Neural cell (in vitro differentiated cells): ENCODE results near the gene FKBP1B. TPM values are rescaled to one million over a fixed set of nuclear protein-coding genes. Genes with fewer than 3 reads are reported as not detected.
A peak's percentile ranks its signal among the peaks of the same experiment; 100 is the strongest.

ENCODE experiments used
- H2AFZ ChIP-seq: fragments of 200-600, 300-800 bp; sonication (generic), shearing (Covaris generic); 2 replicates; pipeline ENCODE4 v1.6.0; 2014; ENCODE audit warnings: low read depth, mild to moderate bottlenecking, antibody characterized with exemption, low read length, moderate library complexity
- H3F3A ChIP-seq: fragments of 200-600 bp; shearing (Covaris generic); 2 replicates; pipeline ENCODE4 v1.6.1; 2016; ENCODE audit warnings: mild to moderate bottlenecking, moderate library complexity, mixed read lengths, antibody characterized with exemption, low read length; ENCODE audit not compliant: insufficient read depth, poor library complexity, severe bottlenecking
- H3K27ac ChIP-seq: fragments of 200-600, 300-800 bp; sonication (generic), shearing (Covaris generic); 2 replicates; pipeline ENCODE4 v1.5.1; 2014; ENCODE audit warnings: mild to moderate bottlenecking, low read length, moderate library complexity
- H3K27me3 ChIP-seq: fragments of 300-800, 200-600 bp; sonication (generic), shearing (Covaris generic); 2 replicates; pipeline ENCODE4 v1.6.0; 2014; ENCODE audit warnings: mild to moderate bottlenecking, low read depth, low read length, moderate library complexity; ENCODE audit not compliant: insufficient read depth
- H3K36me3 ChIP-seq: fragments of 300-800, 200-600 bp; sonication (generic), shearing (Covaris generic); 2 replicates; pipeline ENCODE4 v1.5.1; 2014; ENCODE audit warnings: mild to moderate bottlenecking, antibody characterized with exemption, low read length, moderate library complexity; ENCODE audit not compliant: insufficient read depth
- H3K4me2 ChIP-seq: fragments of 300-800, 200-600 bp; sonication (generic), shearing (Covaris generic); 2 replicates; pipeline ENCODE4 v1.6.0; 2014; ENCODE audit warnings: mild to moderate bottlenecking, low read length
- H3K4me3 ChIP-seq: fragments of 300-800, 200-600 bp; sonication (generic), shearing (Covaris generic); 2 replicates; pipeline ENCODE4 v1.5.1; 2014; ENCODE audit warnings: mild to moderate bottlenecking, low read length, moderate library complexity
- H3K79me2 ChIP-seq: fragments of 200-600 bp; shearing (Covaris generic); replicated peaks from 2 replicates; pipeline ENCODE4 v1.6.0; 2014; ENCODE audit warnings: mild to moderate bottlenecking, low read length, moderate library complexity; ENCODE audit not compliant: insufficient read depth
- H3K9ac ChIP-seq: fragments of 300-800, 200-600 bp; sonication (generic), shearing (Covaris generic); 2 replicates; pipeline ENCODE4 v1.6.1; 2016; ENCODE audit warnings: mild to moderate bottlenecking, low read length, mixed read lengths
- H3K9me2 ChIP-seq: fragments of 200-600 bp; shearing (Covaris generic); 2 replicates; pipeline ENCODE4 v1.6.1; 2016; ENCODE audit warnings: mild to moderate bottlenecking, low read length, mixed read lengths; ENCODE audit not compliant: insufficient read depth
- H3K9me3 ChIP-seq: fragments of 200-600, 300-800 bp; sonication (generic), shearing (Covaris generic); 2 replicates; pipeline ENCODE4 v1.6.1; 2016; ENCODE audit warnings: mild to moderate bottlenecking, mixed run types, low read length, moderate library complexity, mixed read lengths
- H4K20me1 ChIP-seq: fragments of 200-600 bp; shearing (Covaris generic); 2 replicates; pipeline ENCODE4 v1.6.1; 2016; ENCODE audit warnings: mild to moderate bottlenecking, mixed run types; ENCODE audit not compliant: insufficient read depth
- EP300 ChIP-seq: fragments of 450-650 bp; conservative IDR thresholded peaks from 2 replicates; pipeline ENCODE4 v1.6.1; 2014; ENCODE audit warnings: antibody characterized with exemption, mild to moderate bottlenecking, moderate library complexity; ENCODE audit not compliant: poor library complexity, severe bottlenecking
- EZH2 ChIP-seq: fragments of 200-600, 300-800 bp; shearing (Covaris generic), sonication (generic); IDR thresholded peaks from 2 replicates; pipeline ENCODE4 v1.6.1; 2014; ENCODE audit warnings: antibody characterized with exemption, low read length, borderline replicate concordance, mild to moderate bottlenecking; ENCODE audit not compliant: insufficient read depth, poor library complexity, severe bottlenecking
- MXI1 ChIP-seq: fragments of 450-650 bp; conservative IDR thresholded peaks from 2 replicates; pipeline ENCODE4 v1.6.1; 2014; ENCODE audit warnings: antibody characterized with exemption, mild to moderate bottlenecking; ENCODE audit not compliant: poor library complexity, severe bottlenecking
- POLR2AphosphoS5 ChIP-seq: IDR thresholded peaks from 2 replicates; pipeline ENCODE4 v1.6.1; 2012
- RAD21 ChIP-seq: fragments of 450-650 bp; conservative IDR thresholded peaks from 2 replicates; pipeline ENCODE4 v1.6.1; 2014; ENCODE audit warnings: antibody characterized with exemption, mild to moderate bottlenecking, moderate library complexity
- REST ChIP-seq: IDR thresholded peaks from 2 replicates; pipeline ENCODE4 v1.6.1; 2012; ENCODE audit warnings: borderline replicate concordance
- SMC3 ChIP-seq: fragments of 450-650 bp; conservative IDR thresholded peaks from 2 replicates; pipeline ENCODE4 v1.6.1; 2014; ENCODE audit warnings: antibody characterized with exemption, mild to moderate bottlenecking, moderate library complexity; ENCODE audit not compliant: poor library complexity
- TAF1 ChIP-seq: IDR thresholded peaks from 2 replicates; pipeline ENCODE4 v1.6.1; 2012; ENCODE audit warnings: low read depth
- polyA plus RNA-seq: library from polyadenylated mRNA; depleted of rRNA; stranded (reverse); fragments of >200 nt; gene quantifications from 2 replicates; pipeline ENCODE4 v1.2.3, GENCODE V29; 2014
- TF ChIP-seq, protein P1 (sequence below): fragments of 450-650 bp; IDR thresholded peaks from 2 replicates; pipeline ENCODE4 v1.5.1; 2014; ENCODE audit warnings: antibody characterized with exemption, mild to moderate bottlenecking, moderate library complexity; ENCODE audit not compliant: poor library complexity, severe bottlenecking

FKBP1B gene
- polyA plus RNA-seq, 1 donor from 2014 or later = 154 TPM

DNA sequence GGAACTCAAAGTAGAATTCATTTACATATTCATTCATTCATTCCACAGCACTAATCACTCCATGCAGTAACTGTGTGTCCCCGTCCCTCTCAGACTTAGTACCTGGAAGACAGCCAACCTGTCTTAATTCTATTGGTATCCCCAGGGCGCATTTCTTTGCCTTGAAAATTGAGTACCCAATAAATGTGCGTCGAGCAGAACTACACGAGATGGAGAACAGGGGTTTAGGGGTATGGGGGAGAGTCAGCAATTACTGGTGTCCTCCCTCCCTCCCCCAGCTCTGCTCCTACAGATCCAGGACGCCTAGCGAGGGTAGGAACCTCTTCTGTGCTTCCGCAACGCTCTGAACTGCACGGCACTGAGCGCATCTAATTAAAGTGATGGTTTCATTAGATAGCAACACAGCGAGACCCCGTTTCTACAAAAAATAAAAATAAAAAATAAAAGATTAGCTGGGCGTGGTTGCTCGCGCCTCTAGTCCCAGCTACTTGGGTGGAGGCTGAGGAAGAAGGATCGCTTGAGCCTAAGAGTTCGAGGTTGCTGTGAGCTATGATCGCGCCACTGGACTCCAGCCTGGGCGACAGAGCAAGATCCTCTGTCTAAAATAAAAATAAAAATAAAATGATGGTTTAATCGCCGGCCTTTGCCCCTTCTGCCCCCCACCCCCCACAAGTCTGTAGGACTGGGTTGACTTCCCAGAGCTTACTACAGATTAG lies 614 bp upstream of the FKBP1B start:
- H4K20me1 ChIP-seq = no peaks in the 10 kb centered on the region
- H3K9me3 ChIP-seq = no peaks in the 10 kb centered on the region
- TF ChIP-seq EP300 (no peak), TAF1 (no peak), RAD21 (no peak), EZH2 (no peak), SMC3 (no peak), REST (no peak)
- TF ChIP-seq, protein P1, sequence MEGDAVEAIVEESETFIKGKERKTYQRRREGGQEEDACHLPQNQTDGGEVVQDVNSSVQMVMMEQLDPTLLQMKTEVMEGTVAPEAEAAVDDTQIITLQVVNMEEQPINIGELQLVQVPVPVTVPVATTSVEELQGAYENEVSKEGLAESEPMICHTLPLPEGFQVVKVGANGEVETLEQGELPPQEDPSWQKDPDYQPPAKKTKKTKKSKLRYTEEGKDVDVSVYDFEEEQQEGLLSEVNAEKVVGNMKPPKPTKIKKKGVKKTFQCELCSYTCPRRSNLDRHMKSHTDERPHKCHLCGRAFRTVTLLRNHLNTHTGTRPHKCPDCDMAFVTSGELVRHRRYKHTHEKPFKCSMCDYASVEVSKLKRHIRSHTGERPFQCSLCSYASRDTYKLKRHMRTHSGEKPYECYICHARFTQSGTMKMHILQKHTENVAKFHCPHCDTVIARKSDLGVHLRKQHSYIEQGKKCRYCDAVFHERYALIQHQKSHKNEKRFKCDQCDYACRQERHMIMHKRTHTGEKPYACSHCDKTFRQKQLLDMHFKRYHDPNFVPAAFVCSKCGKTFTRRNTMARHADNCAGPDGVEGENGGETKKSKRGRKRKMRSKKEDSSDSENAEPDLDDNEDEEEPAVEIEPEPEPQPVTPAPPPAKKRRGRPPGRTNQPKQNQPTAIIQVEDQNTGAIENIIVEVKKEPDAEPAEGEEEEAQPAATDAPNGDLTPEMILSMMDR = no peak
- H3K9ac ChIP-seq = peak overlapping the region; percentile 84
- no peak overlapping the region for H3K4me2 ChIP-seq
- H2AFZ ChIP-seq = peak overlapping the region; percentile 83
- peak overlapping the region; percentile 94 for H3K4me3 ChIP-seq
- no peaks in the 10 kb centered on the region for H3K27me3 ChIP-seq
- no peaks in the 10 kb centered on the region for H3K9me2 ChIP-seq
- H3K79me2 ChIP-seq = peaks cover 9% of the 10 kb centered on the region
- no peak overlapping the region for H3K27ac ChIP-seq
- no peaks in the 10 kb centered on the region for H3F3A ChIP-seq
- H3K36me3 ChIP-seq = no peaks in the 10 kb centered on the region

GRCh38 chr2:24050041-24050979 lies 769 bp downstream of the FKBP1B start:
- Histone ChIP-seq H3K27ac (peak overlapping the region; percentile 24), H3K9me2 (no peaks in the 10 kb centered on the region), H3K36me3 (no peaks in the 10 kb centered on the region), H3K79me2 (peaks cover 9% of the 10 kb centered on the region), H3K9ac (peak overlapping the region; percentile 84), H3K4me2 (peak overlapping the region; percentile 79), H2AFZ (peak overlapping the region; percentile 83), H3K27me3 (no peaks in the 10 kb centered on the region), H3K4me3 (peak overlapping the region; percentile 94), H4K20me1 (no peaks in the 10 kb centered on the region), H3K9me3 (no peaks in the 10 kb centered on the region), H3F3A (no peaks in the 10 kb centered on the region)
- TF ChIP-seq, protein P1 = no peak
- TF ChIP-seq EZH2 (no peak), REST (no peak), POLR2AphosphoS5 (no peak), MXI1 (no peak)
